AG04450 (cell line): ENCODE results near the gene PKN1. TPM values are rescaled to one million over a fixed set of nuclear protein-coding genes. Genes with fewer than 3 reads are reported as not detected.

Experiments
- CTCF ChIA-PET: fragments of 300-600, 350-600 bp; formaldehyde crosslinking; extraction: SDS; loops from one replicate; lab custom pipeline; 2022; ENCODE audit warnings: antibody characterized with exemption, inconsistent platforms; lab: Charles Lee
- POLR2A ChIA-PET: fragments of 350-600 bp; formaldehyde crosslinking; extraction: SDS; loops from one replicate; lab custom pipeline; 2021; ENCODE audit warnings: antibody characterized with exemption, inconsistent platforms; lab: Yijun Ruan, JAX
- DNase-seq: peaks from one replicate; pipeline ENCODE4 v3.0.0-alpha.2; 2011; ENCODE audit warnings: low read depth, low spot score
- H3K27ac ChIP-seq: one replicate; pipeline ENCODE4 v1.5.1; 2012; ENCODE audit warnings: low read depth, low read length, control low read depth
- H3K27me3 ChIP-seq: one replicate; pipeline ENCODE4 v1.6.0; 2012; ENCODE audit warnings: low read length; ENCODE audit not compliant: control insufficient read depth, insufficient read depth
- H3K4me3 ChIP-seq: 2 replicates; pipeline ENCODE4 v1.5.1; 2011; ENCODE audit warnings: mild to moderate bottlenecking, low read depth, low read length, control low read depth
- H3K9me3 ChIP-seq: 2 replicates; pipeline ENCODE4 v1.5.1; 2012; ENCODE audit warnings: low read length; ENCODE audit not compliant: control insufficient read depth, insufficient read depth
- CTCF ChIP-seq: IDR thresholded peaks from 2 replicates; pipeline ENCODE4 v1.5.1; 2011; ENCODE audit warnings: low read depth, low read length, control low read depth, inconsistent platforms
- polyA plus RNA-seq: library from polyadenylated mRNA; depleted of rRNA; stranded (reverse); fragments of >200 nt; gene quantifications from 2 replicates; pipeline ENCODE4 v1.2.3, GENCODE V29; 2011

Gene PKN1
- polyA plus RNA-seq, 1 experiment: 37.5 TPM

- ChIA-PET CTCF (interaction anchor here (3.8 kb wide), 1 partner anchor 15 kb away, joined by 30 read pairs; no protein-coding TSS in a partner anchor), POLR2A (interaction anchor here (0.7 to 3.4 kb wide), 2 partner anchors 14 to 22 kb away, joined by 3 to 27 read pairs; partner anchors contain the start of gene DNAJB1)
- no peak for DNase-seq
- TF ChIP-seq CTCF: no peak
- no peaks in the 10 kb centered on the region for H3K9me3 ChIP-seq
- no peak overlapping the region for H3K27ac ChIP-seq
- peak overlapping the region; percentile 78 for H3K4me3 ChIP-seq
- no peaks in the 10 kb centered on the region for H3K27me3 ChIP-seq
Observed at GRCh38 chr19:14494910-14495671, 62.0 kb downstream of the PKN1 start.

- Histone ChIP-seq H3K4me3 (peak overlapping the region; percentile 78), H3K27me3 (no peaks in the 10 kb centered on the region), H3K9me3 (no peaks in the 10 kb centered on the region), H3K27ac (no peak overlapping the region)
- CTCF ChIA-PET: interaction anchor here (3.8 kb wide), 1 partner anchor 15 kb away, joined by 30 read pairs; no protein-coding TSS in a partner anchor
- DNase-seq: no peak
- POLR2A ChIA-PET: interaction anchor here (1.1 to 3.4 kb wide), 3 partner anchors 9 to 22 kb away, joined by 4 to 27 read pairs (median 5); partner anchors contain the start of gene DNAJB1
- TF ChIP-seq CTCF: no peak
Observed at GRCh38 chr19:14495672-14496028, 62.5 kb downstream of the PKN1 start.

GRCh38 chr19:14496029-14496833, 63.1 kb downstream of the PKN1 start, which contains the start of gene GIPC1:
GIPC1 (minus strand) TSS chr19:14496127; CDS start chr19:14482976, 13,151 bp downstream.
- Histone ChIP-seq H3K27me3 (no peaks in the 10 kb centered on the region), H3K9me3 (no peaks in the 10 kb centered on the region), H3K27ac (no peak within 1 kb of the TSS), H3K4me3 (peak within 1 kb of the TSS; percentile 78)
- CTCF ChIA-PET: interaction anchor here (1.1 to 3.8 kb wide), 2 partner anchors 10 to 16 kb away, joined by 6 to 30 read pairs; no protein-coding TSS in a partner anchor
- TF ChIP-seq CTCF: no peak
- POLR2A ChIA-PET: interaction anchor here (0.6 to 3.4 kb wide), 5 partner anchors 9 to 21 kb away, joined by 3 to 27 read pairs (median 4); partner anchors contain the start of gene DNAJB1
- peak; percentile 98 for DNase-seq

GRCh38 chr19:14496834-14497227, 63.7 kb downstream of the PKN1 start:
- no peak for TF ChIP-seq CTCF
- ChIA-PET CTCF (interaction anchor here (1.1 to 3.8 kb wide), 3 partner anchors 9 to 25 kb away, joined by 3 to 30 read pairs (median 6); no protein-coding TSS in a partner anchor), POLR2A (interaction anchor here (0.6 to 3.4 kb wide), 6 partner anchors 8 to 115 kb away, joined by 3 to 27 read pairs (median 4); partner anchors contain the start of gene DNAJB1)
- Histone ChIP-seq H3K27me3 (no peaks in the 10 kb centered on the region), H3K4me3 (no peak overlapping the region; the same call in 1 of the 2 replicates), H3K9me3 (no peaks in the 10 kb centered on the region), H3K27ac (no peak overlapping the region)
- DNase-seq: no peak
